Stimulated activated CD8-positive, alpha-beta memory T cell treated with anti-CD3 and anti-CD28 coated beads, Interleukin-15, amount 100 ng/mL, for 1 hour (primary cell): ENCODE data around the gene PSMD8.
"Not testable (repeated sequence)": the region's sequence is repeated elsewhere in the genome, so short reads cannot be mapped to it uniquely, and the experiment has no call there.

Experiments used
- DNase-seq: peaks from one replicate; pipeline ENCODE4 v3.0.0-alpha.2; 2020; ENCODE audit warnings: low read depth

The PSMD8 gene

DNA sequence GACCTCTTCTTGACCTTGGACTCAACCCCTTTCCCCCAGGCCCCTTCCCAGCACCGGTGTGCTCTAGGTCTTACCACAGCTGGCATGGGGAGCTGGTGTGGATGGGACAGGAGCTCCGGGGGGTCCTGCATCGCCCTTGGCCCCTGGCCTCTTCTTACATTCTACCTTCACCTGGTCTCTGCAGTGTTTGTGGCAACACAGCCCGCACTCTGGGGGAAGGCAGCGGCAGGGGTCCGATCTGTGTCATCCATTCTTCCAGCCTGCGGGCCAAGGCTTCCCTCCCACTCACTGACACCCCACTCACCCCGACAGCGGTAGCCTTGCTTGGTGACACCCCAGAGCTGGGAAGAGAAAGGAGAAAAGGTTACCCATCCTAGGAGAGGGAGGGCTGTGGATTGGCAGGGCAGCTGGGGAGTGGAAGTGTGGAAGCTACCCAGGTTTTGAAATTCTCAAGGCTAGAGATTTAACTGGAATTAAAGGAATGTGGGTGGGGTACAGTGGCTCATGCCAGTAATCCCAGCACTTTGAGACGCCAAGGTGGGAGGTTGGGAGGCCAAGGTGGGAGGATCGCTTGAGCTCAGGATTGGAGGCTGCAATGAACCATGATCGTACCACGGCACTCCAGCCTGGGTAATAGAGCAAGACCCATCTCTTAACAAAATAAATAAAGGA is 36.8 kb downstream of the PSMD8 start:
- no peak for DNase-seq

GRCh38 chr19:38411898-38412297 is 37.5 kb downstream of the PSMD8 start:
- DNase-seq: not testable (repeated sequence)

GRCh38 chr19:38412491-38412890 is 38.1 kb downstream of the PSMD8 start:
- DNase-seq: no peak

DNA sequence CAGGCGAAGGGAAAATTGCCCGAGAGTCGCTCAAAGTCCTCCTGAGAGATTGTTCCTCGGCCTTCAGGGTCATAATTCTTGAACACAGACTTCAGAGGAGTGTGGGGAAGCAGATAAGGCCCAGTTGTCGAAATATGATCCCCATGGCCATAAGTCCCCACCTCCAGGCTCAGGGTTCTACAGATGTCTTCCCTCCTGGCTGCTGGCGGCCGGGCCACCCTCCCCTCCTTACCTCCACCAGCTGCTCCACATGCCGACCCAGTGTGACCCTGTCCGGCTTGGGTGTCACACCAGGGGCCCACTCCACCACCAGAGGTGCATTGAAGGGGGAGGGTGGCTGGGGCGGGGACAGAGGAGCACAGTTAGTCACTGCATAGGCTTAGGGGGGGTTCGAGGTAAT is 38.6 kb downstream of the PSMD8 start:
- DNase-seq: no peak

GRCh38 chr19:38413416-38413815 is 39.0 kb downstream of the PSMD8 start:
- DNase-seq: no peak

DNA sequence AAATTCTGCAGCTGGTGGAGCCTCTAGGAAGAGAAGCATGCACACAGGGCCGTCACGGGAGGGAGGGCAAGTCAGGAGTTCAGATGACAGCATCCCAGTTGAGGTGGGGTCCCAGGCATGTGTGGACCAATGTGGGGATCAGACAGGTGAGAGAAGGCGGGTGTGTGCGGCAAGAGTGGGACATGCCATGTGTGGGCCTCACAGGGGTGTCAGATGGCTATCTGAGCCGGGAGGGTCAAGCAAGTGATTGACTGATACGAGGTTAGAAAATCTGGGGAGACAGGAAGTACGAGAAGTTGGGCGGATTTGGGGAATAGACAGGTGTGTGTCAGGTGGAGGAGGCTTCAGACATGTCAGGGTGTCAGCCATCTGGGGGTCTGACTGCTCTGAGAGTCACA is 42.8 kb downstream of the PSMD8 start:
- DNase-seq: no peak

- DNase-seq: no peak
Observed at GRCh38 chr19:38417544-38418506, 43.5 kb downstream of the PSMD8 start.

- no peak for DNase-seq
Observed at GRCh38 chr19:38420935-38421334, 46.6 kb downstream of the PSMD8 start.

GRCh38 chr19:38421856-38422255 is 47.5 kb downstream of the PSMD8 start:
- DNase-seq: no peak

GRCh38 chr19:38422438-38422837 is 48.1 kb downstream of the PSMD8 start:
- no peak for DNase-seq

DNA sequence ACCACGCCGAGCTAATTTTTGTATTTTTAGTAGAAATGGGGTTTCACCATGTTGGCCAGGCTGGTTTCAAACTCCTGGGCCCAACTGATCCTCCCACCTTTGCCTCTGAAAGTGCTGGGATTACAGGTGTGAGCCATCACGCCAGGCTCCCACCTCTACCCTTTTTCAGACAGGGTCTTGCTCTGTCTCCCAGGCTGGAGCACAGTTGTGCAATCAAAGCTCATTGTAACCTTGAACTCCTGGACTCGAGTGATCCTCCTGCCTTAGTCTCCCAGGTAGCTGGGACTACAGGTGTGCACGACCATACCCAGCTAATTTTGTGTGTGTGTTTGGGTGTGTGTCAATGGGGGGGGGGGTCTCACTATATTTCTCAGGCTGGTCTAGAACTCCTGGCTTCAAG is 49.9 kb downstream of the PSMD8 start:
- DNase-seq: no peak

DNA sequence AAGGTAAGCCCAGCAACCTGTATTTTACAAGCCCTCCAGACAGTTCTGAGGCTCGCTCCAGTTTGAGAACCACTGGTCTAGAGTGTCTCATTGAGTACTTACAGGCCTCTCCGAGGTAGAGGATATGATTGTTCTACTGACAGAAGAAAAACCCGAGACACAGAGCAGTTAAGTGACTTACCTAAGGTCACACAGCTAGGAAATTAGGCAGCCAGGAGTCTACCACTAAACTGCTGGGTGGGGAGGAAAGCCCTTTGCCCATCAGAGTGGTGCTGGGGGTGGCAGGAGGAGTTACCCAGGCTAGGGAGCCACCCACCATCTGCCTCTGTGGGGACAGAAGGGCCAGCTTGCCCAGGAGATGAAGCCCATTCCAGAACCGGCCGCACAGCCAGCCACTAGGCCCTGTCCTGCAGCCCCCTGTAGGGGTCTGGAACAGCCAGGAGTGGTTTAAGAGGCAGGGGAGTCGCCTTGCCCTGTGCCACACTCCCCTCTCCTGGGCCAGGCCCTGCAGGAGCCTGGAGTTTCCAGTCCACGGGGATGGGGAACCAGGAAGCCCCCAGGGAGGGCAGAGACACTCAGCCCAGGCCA is 50.9 kb downstream of the PSMD8 start:
- DNase-seq: no peak

GRCh38 chr19:38425810-38426466 is 51.6 kb downstream of the PSMD8 start, which contains the start of gene RASGRP4:
TSS of gene RASGRP4 (minus strand) at chr19:38426219. CDS start at chr19:38426091, 128 bp downstream.
- DNase-seq: no peak

DNA sequence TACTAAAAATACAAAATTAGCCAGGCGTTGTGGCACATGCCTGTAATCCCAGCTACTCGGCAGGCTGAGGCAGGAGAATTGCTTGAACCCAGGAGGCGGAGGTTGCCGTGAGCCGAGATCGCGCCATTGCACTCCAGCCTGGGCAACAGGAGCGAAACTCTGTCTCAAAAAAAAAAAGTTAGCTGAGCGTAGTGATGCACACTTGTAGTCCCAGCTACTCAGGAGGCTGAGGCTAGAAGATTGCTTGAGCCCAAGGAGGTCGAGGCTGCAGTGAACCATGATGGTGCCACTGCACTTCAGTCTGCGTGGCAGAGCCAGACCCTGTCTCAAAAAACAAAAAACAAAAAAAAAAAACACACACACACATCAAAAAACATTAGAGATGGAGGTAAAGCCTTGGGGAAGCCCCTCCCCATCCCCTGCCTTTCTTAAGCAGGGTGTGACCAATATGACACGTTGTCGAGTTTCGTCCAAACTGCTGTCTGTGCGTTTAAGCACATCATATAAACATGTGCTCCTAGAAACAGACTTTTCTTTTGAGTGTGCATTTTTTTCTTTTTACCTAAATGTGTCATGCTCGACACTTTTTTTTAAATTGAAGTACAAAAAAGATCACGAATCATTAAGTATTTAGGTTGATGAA is 52.8 kb downstream of the PSMD8 start:
- not testable (repeated sequence) for DNase-seq

DNA sequence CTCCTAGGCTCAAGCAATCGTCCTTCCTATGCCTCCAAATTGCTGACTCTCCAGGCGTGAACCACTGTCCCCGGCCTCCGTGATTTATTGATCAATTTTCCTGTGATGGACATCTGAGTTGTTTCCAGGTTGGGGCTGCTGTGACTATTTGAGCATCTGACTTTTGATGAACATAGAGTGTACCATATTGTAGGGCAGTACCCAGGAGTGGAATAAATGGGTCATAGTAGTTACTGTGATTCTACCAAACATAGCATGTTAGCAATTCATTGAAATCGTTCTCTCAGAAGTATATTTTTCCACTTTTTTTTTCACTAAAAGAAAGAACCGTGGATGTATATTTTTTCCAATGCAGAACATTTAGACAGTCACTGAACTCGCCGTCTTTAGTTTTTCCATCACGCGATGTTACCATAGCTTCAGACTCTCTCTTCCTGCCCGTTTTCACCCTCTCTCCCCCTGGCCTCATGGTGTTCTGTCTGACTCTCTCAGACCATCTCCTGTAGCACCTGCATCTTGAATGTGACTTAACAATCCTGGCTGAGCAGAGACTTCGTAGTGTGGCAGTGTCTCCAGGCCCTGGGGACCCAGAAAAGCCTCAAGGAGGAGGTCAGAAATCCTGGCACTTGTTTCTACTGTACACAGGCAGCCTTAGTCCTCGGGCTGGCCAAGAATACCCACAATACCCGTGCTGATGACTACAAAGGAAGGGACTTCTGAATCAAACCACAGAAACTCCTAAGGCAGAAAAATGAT is 54.9 kb downstream of the PSMD8 start:
- DNase-seq: no peak

- no peak for DNase-seq
Observed at GRCh38 chr19:38429811-38430156, 55.4 kb downstream of the PSMD8 start.

DNA sequence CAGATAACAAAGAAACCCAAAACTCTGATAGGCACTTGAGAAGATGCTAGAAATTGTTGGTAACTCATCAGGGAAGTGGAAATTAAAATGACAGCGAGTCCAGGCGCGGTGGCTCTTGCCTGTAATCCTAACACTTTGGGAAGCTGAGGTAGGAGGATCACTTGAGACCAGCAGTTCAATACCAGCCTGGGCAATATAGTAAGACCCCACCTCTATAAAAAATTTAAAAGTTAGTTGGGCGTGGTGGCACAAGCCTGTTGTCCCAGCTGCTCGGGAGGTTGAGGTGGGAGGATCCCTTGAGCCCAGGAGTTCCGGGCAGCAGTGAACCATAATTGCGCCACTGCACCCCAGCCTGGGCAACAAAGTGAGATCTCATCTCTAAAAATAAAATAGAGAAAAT is 56.6 kb downstream of the PSMD8 start:
- no peak for DNase-seq

GRCh38 chr19:38433268-38433733 is 58.9 kb downstream of the PSMD8 start, which contains the start of gene RYR1:
TSS of gene RYR1 (plus strand) at chr19:38433691. CDS start at chr19:38433830, 139 bp downstream.
- no peak for DNase-seq
